Retinal pigment epithelial cell (primary cell): Measurements from ENCODE around the gene CFAP97D2.

Experiments used
- DNase-seq: peaks from one replicate; pipeline ENCODE4 v3.0.0-alpha.2; 2010; ENCODE audit warnings: low read depth
- H3K4me3 ChIP-seq: 2 replicates; pipeline ENCODE4 v1.5.1; 2011; ENCODE audit warnings: mild to moderate bottlenecking, low read length, control low read depth, moderate library complexity
- CTCF ChIP-seq: conservative IDR thresholded peaks from 2 replicates; pipeline ENCODE4 v1.5.1; 2011; ENCODE audit warnings: low read depth, low read length, control low read depth, inconsistent platforms

Gene CFAP97D2

DNA sequence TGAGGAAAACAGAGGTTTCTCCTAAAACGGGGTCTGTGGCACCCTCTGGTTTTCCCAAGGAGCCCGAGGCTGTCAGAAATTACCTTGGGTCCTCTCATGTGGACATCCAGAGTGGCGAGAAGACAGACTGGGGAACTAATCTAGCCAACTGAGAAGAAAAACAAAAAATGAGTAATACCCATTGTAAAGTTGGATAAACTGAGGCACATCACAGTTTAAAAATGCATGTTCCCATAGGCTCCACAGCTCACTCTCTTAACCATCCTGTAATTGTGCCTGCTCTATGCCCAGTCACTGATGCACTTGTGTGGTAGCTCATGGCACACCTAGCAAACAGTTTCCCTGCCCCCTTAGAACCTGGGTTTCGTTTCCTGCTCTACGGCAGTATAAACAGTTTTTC, 87.2 kb downstream of the CFAP97D2 start:
- H3K4me3 ChIP-seq = no peak overlapping the region
- TF ChIP-seq CTCF = no peak
- DNase-seq = no peak

- DNase-seq = no peak
- H3K4me3 ChIP-seq = no peak overlapping the region
- no peak for TF ChIP-seq CTCF
These were observed 89.6 kb downstream of the CFAP97D2 start for GRCh38 chr13:114268344-114269280.

DNA sequence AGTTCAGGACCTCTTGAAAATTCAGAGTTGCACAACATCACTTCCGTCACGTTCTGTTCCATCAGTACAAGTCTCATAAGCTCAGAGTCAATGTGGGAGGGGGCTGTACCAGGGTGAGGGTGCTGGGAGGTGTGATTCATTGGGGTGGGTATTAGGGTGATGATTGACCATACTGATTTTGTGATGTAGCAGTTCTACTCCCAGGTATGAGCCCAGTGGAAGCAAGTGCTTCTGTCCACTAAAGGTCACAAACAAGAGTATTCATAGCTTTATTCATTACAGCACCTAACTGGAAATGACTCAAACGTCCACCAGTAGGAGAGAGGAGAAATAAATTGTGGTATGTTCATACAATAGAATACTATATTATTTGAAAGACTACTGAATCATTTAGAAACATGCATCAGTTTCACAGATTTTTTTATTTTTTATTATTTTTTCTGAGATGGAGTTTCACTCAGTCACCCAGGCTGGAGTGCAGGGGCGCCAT, 90.3 kb downstream of the CFAP97D2 start:
- DNase-seq = no peak
- TF ChIP-seq CTCF = no peak
- no peak overlapping the region for H3K4me3 ChIP-seq
